Endothelial cell of umbilical vein (primary cell): ENCODE data around the gene GALNT2. TPM values are rescaled to one million over a fixed set of nuclear protein-coding genes. Genes with fewer than 3 reads are reported as not detected.

Experiments
- BruUV-seq: library from RNA; stranded (reverse); fragments of 400-500 nt; replicated peaks from 2 replicates; lab custom pipeline; 2021; lab: Mats Ljungman, UMichigan
- CTCF ChIA-PET: fragments of 300-600, 350-600 bp; sonication (Branson Sonifier 250); formaldehyde crosslinking; loops from one replicate; lab custom pipeline; 2021; ENCODE audit warnings: antibody characterized with exemption, inconsistent platforms; lab: Charles Lee
- POLR2A ChIA-PET: fragments of 300-600, 350-600 bp; sonication (Branson Sonifier 250); formaldehyde crosslinking; loops from one replicate; lab custom pipeline; 2021; ENCODE audit warnings: antibody characterized with exemption, inconsistent platforms; lab: Charles Lee
- DNase-seq: peaks from one replicate; pipeline ENCODE4 v3.0.0-alpha.2; 2011; ENCODE audit warnings: low read depth, low spot score
- FAIRE-seq: peaks from 2 replicates; lab custom pipeline; 2011; peaks lifted over from hg19 to GRCh38; lab: Jason Lieb, UNC
- H2AFZ ChIP-seq: 2 replicates; pipeline ENCODE4 v1.6.0; 2012; ENCODE audit warnings: low read depth, low read length, control low read depth, inconsistent platforms
- H3K27ac ChIP-seq: 2 replicates; pipeline ENCODE4 v1.5.1; 2011; ENCODE audit warnings: low read depth, mild to moderate bottlenecking, control low read depth, low read length, moderate library complexity; ENCODE audit not compliant: insufficient read depth
- H3K27me3 ChIP-seq, 2 experiments: 2 replicates each; pipeline versions ENCODE4 v1.6.0 to v1.6.1; 2011; ENCODE audit warnings: low read length in 2 of 2, mixed read lengths in 1 of 2; ENCODE audit not compliant: control insufficient read depth in 2 of 2, insufficient read depth in 2 of 2
- H3K36me3 ChIP-seq, 2 experiments: 2 replicates in 1 of 2; 3 replicates in 1 of 2; pipeline ENCODE4 v1.5.1; 2011; ENCODE audit warnings: low read length in 2 of 2, mild to moderate bottlenecking in 1 of 2, moderate library complexity in 1 of 2; ENCODE audit not compliant: control insufficient read depth in 2 of 2, insufficient read depth in 2 of 2; ENCODE audit errors: extremely low read depth in 1 of 2
- H3K4me1 ChIP-seq: 3 replicates; pipeline ENCODE4 v1.5.1; 2011; ENCODE audit warnings: mild to moderate bottlenecking, low read length; ENCODE audit not compliant: control insufficient read depth, insufficient read depth; ENCODE audit errors: extremely low read depth
- H3K4me2 ChIP-seq: 2 replicates; pipeline ENCODE4 v1.6.1; 2011; ENCODE audit warnings: low read length, control low read depth, mixed read lengths; ENCODE audit not compliant: insufficient read depth
- H3K4me3 ChIP-seq, 3 experiments: fragments of 200-600 bp in 1 of 3; sonication (generic), shearing (Covaris generic) in 1 of 3; replicated peaks in 1 of 3; 2 replicates each; pipeline ENCODE4 v1.5.1; 2011 to 2016; ENCODE audit warnings: control low read depth in 3 of 3, low read length in 3 of 3, mild to moderate bottlenecking in 2 of 3, inconsistent platforms in 1 of 3, low read depth in 1 of 3, moderate library complexity in 1 of 3; ENCODE audit not compliant: insufficient read depth in 1 of 3
- H3K79me2 ChIP-seq: 2 replicates; pipeline ENCODE4 v1.6.0; 2012; ENCODE audit warnings: low read length, inconsistent platforms; ENCODE audit not compliant: control insufficient read depth, insufficient read depth
- H3K9ac ChIP-seq: replicated peaks from 2 replicates; pipeline ENCODE3; 2011; ENCODE audit warnings: low read length, control low read depth; ENCODE audit not compliant: insufficient read depth; ENCODE audit errors: extremely low read depth
- H3K9me1 ChIP-seq: replicated peaks from 3 replicates; pipeline ENCODE4 v1.6.0; 2011; ENCODE audit warnings: mild to moderate bottlenecking, low read length; ENCODE audit not compliant: control insufficient read depth, insufficient read depth; ENCODE audit errors: extremely low read depth
- H3K9me3 ChIP-seq: replicated peaks from 2 replicates; pipeline ENCODE4 v1.5.1; 2012; ENCODE audit warnings: low read length, inconsistent platforms; ENCODE audit not compliant: control insufficient read depth, insufficient read depth
- H4K20me1 ChIP-seq: replicated peaks from 2 replicates; pipeline ENCODE3; 2011; ENCODE audit warnings: mild to moderate bottlenecking, low read length; ENCODE audit not compliant: control insufficient read depth, insufficient read depth; ENCODE audit errors: extremely low read depth
- EZH2 ChIP-seq: IDR thresholded peaks from 2 replicates; pipeline ENCODE4 v1.6.1; 2012; ENCODE audit warnings: borderline replicate concordance, low read depth, mild to moderate bottlenecking, moderate library complexity, low read length, inconsistent platforms; ENCODE audit not compliant: severe bottlenecking
- FOS ChIP-seq: IDR thresholded peaks from 2 replicates; pipeline ENCODE4 v1.6.1; 2011; ENCODE audit warnings: mild to moderate bottlenecking, low read length, moderate library complexity, borderline replicate concordance; ENCODE audit not compliant: insufficient read depth
- GATA2 ChIP-seq: IDR thresholded peaks from 2 replicates; pipeline ENCODE4 v1.7.0; 2011; ENCODE audit warnings: low read depth, mild to moderate bottlenecking, moderate library complexity, mixed read lengths, low read length; ENCODE audit not compliant: insufficient read length, insufficient read depth
- JUN ChIP-seq: IDR thresholded peaks from 2 replicates; pipeline ENCODE4 v1.6.1; 2011; ENCODE audit warnings: borderline replicate concordance, low read depth; ENCODE audit not compliant: insufficient read length, insufficient read depth
- MAX ChIP-seq: IDR thresholded peaks from 2 replicates; pipeline ENCODE4 v1.6.1; 2011; ENCODE audit not compliant: insufficient read depth, insufficient read length
- MYC ChIP-seq: IDR thresholded peaks from one replicate; pipeline ENCODE4 v1.6.1; 2011; ENCODE audit warnings: mild to moderate bottlenecking, low read depth, low read length
- POLR2A ChIP-seq: IDR thresholded peaks from 2 replicates; pipeline ENCODE4 v1.6.1; 2012; ENCODE audit warnings: low read depth, mild to moderate bottlenecking, control low read depth, low read length
- POLR2AphosphoS5 ChIP-seq: IDR thresholded peaks from 2 replicates; pipeline ENCODE4 v1.6.1; 2012; ENCODE audit warnings: low read depth, mild to moderate bottlenecking, control low read depth, low read length, moderate library complexity; ENCODE audit not compliant: insufficient read depth
- dilution Hi-C: fragments of 300-500 bp; cut with MboI; formaldehyde crosslinking; loops from one replicate; pipeline ENCODE4 v1.15.0; 2019; ENCODE audit warnings: low sequenced_read_pairs; ENCODE audit not compliant: extremely low pct_ligation_motif_present
- intact Hi-C: fragments of 100-400 bp; cut with micrococcal nuclease; formaldehyde crosslinking; loops from one replicate; pipeline ENCODE4 v1.10.0; 2022
- polyA plus RNA-seq, 4 experiments: library from polyadenylated mRNA; depleted of rRNA in 3 of 4; stranded (reverse) in 3 of 4; unstranded in 1 of 4; fragments of >200 nt; gene quantifications; 2 replicates each; pipeline versions ENCODE4 v1.2.1 to v1.2.3, GENCODE V29; 2011 to 2012; ENCODE audit warnings: missing spikeins in 1 of 4
- total RNA-seq: library from RNA; stranded (reverse); gene quantifications from 2 replicates; pipeline ENCODE4 v1.2.3, GENCODE V29; 2021

GALNT2 gene
- total and polyA plus RNA-seq, 2 donors (not counting 3 experiments of a cell fraction or from before 2014, with no cell fraction given), result 56.3 to 77.5 TPM

GRCh38 chr1:230226007-230226800, 159.2 kb downstream of the GALNT2 start:
- no peaks in the 10 kb centered on the region for H4K20me1 ChIP-seq
- H3K4me1 ChIP-seq, result no peaks in the 10 kb centered on the region
- no peaks in the 10 kb centered on the region for H3K9me3 ChIP-seq
- BruUV-seq, result no TSS peak
- TF ChIP-seq EZH2 (no peak), MAX (no peak), FOS (no peak), GATA2 (no peak), JUN (no peak), POLR2AphosphoS5 (no peak), POLR2A (no peak), MYC (no peak)
- H3K9ac ChIP-seq, result no peak overlapping the region
- H3K4me2 ChIP-seq, result no peak overlapping the region
- FAIRE-seq (no peak), DNase-seq (no peak)
- ChIA-PET CTCF (interaction anchor here (1.4 to 2.0 kb wide), 2 partner anchors 10 kb away, joined by 3 to 8 read pairs; no protein-coding TSS in a partner anchor), POLR2A (no interaction called here)
- no peak overlapping the region for H2AFZ ChIP-seq
- H3K9me1 ChIP-seq, result no peaks in the 10 kb centered on the region
- H3K79me2 ChIP-seq, result no peaks in the 10 kb centered on the region
- H3K36me3 ChIP-seq, result no peaks in the 10 kb centered on the region
- no peak overlapping the region for H3K27ac ChIP-seq
- no peaks in the 10 kb centered on the region for H3K27me3 ChIP-seq
- H3K4me3 ChIP-seq, result no peak overlapping the region
- intact Hi-C loops (no loop called here), dilution Hi-C loops (no loop called here)
